Hepatocyte (in vitro differentiated cells): ENCODE results near the gene PDE1C.

Source experiments
- CTCF ChIP-seq: fragments of 200-600 bp; sonication (generic); IDR thresholded peaks from 2 replicates; pipeline ENCODE4 v1.5.1; 2016; ENCODE audit warnings: antibody characterized with exemption, mild to moderate bottlenecking; ENCODE audit not compliant: poor library complexity
- EZH2 ChIP-seq: fragments of 200-600 bp; sonication (generic); IDR thresholded peaks from 2 replicates; pipeline ENCODE4 v1.6.1; 2016; ENCODE audit warnings: antibody characterized with exemption, mild to moderate bottlenecking, borderline replicate concordance

- TF ChIP-seq CTCF, result no peak
- no peak for TF ChIP-seq EZH2
Observed at GRCh38 chr7:31702354-31702753, 367.9 kb downstream of the PDE1C start.
